ENCODE results near the gene EFNA3. TPM values are rescaled to one million over a fixed set of nuclear protein-coding genes. Genes with fewer than 3 reads are reported as not detected.

EFNA3 gene
- total RNA-seq, 1 experiment from 2014 or later: 15.7 TPM

- H2AFZ ChIP-seq (ENCODE audit: low read length): no peak overlapping the region
- no peaks in the 10 kb centered on the region for H3K9me3 ChIP-seq (ENCODE audit: low read length)
- no peaks in the 10 kb centered on the region for H3K79me2 ChIP-seq (ENCODE audit: low read length)
- no peaks in the 10 kb centered on the region for H3K36me3 ChIP-seq (ENCODE audit: insufficient read depth, low read length)
- H3K27ac ChIP-seq (ENCODE audit: low read length): no peak overlapping the region
- H3K4me3 ChIP-seq (ENCODE audit: low read length): no peak overlapping the region
- no peak overlapping the region for H3K9ac ChIP-seq (ENCODE audit: low read length)
- peaks cover 21% of the 10 kb centered on the region for H3K4me1 ChIP-seq (ENCODE audit: low read length)
- H3K9me2 ChIP-seq (replicated peaks; ENCODE audit: insufficient read depth, low read length): no peaks in the 10 kb centered on the region
- H3K4me2 ChIP-seq (ENCODE audit: low read depth, low read length, poor library complexity, severe bottlenecking): no peak overlapping the region
- H4K20me1 ChIP-seq (ENCODE audit: insufficient read depth, low read depth, low read length): no peaks in the 10 kb centered on the region
- DNase-seq: no peak
- no peaks in the 10 kb centered on the region for H3K27me3 ChIP-seq (ENCODE audit: low read length)
Observed at GRCh38 chr1:155124503-155125463, 46.1 kb downstream of the EFNA3 start.

GRCh38 chr1:155125511-155125945 lies 46.9 kb downstream of the EFNA3 start:
- no peaks in the 10 kb centered on the region for H3K79me2 ChIP-seq (ENCODE audit: low read length)
- H3K9ac ChIP-seq (ENCODE audit: low read length): no peak overlapping the region

GRCh38 chr1:155125946-155126555 lies 47.4 kb downstream of the EFNA3 start:
- no peaks in the 10 kb centered on the region for H3K27me3 ChIP-seq (ENCODE audit: low read length)
- H3K4me1 ChIP-seq (ENCODE audit: low read length): peaks cover 21% of the 10 kb centered on the region
- no peaks in the 10 kb centered on the region for H3K9me3 ChIP-seq (ENCODE audit: low read length)
- H3K4me3 ChIP-seq (ENCODE audit: low read length): no peak overlapping the region
- no peak overlapping the region for H2AFZ ChIP-seq (ENCODE audit: low read length)
- H3K27ac ChIP-seq (ENCODE audit: low read length): no peak overlapping the region
- DNase-seq: no peak
- H3K9me2 ChIP-seq (replicated peaks; ENCODE audit: insufficient read depth, low read length): no peaks in the 10 kb centered on the region
- no peak overlapping the region for H3K4me2 ChIP-seq (ENCODE audit: low read depth, low read length, poor library complexity, severe bottlenecking)
- H4K20me1 ChIP-seq (ENCODE audit: insufficient read depth, low read depth, low read length): no peaks in the 10 kb centered on the region
- no peak overlapping the region for H3K9ac ChIP-seq (ENCODE audit: low read length)
- no peaks in the 10 kb centered on the region for H3K79me2 ChIP-seq (ENCODE audit: low read length)
- no peaks in the 10 kb centered on the region for H3K36me3 ChIP-seq (ENCODE audit: insufficient read depth, low read length)

More at GRCh38 chr1:155125511-155125945, 46.9 kb downstream of the EFNA3 start:
- no peak overlapping the region for H3K4me3 ChIP-seq (ENCODE audit: low read length)
- H4K20me1 ChIP-seq (ENCODE audit: insufficient read depth, low read depth, low read length): no peaks in the 10 kb centered on the region
- no peaks in the 10 kb centered on the region for H3K27me3 ChIP-seq (ENCODE audit: low read length)
- DNase-seq: no peak
- H3K4me1 ChIP-seq (ENCODE audit: low read length): peaks cover 21% of the 10 kb centered on the region
- H3K36me3 ChIP-seq (ENCODE audit: insufficient read depth, low read length): no peaks in the 10 kb centered on the region
- H3K9me2 ChIP-seq (replicated peaks; ENCODE audit: insufficient read depth, low read length): no peaks in the 10 kb centered on the region
- no peak overlapping the region for H3K27ac ChIP-seq (ENCODE audit: low read length)
- H3K9me3 ChIP-seq (ENCODE audit: low read length): no peaks in the 10 kb centered on the region
- no peak overlapping the region for H3K4me2 ChIP-seq (ENCODE audit: low read depth, low read length, poor library complexity, severe bottlenecking)
- no peak overlapping the region for H2AFZ ChIP-seq (ENCODE audit: low read length)

DNA sequence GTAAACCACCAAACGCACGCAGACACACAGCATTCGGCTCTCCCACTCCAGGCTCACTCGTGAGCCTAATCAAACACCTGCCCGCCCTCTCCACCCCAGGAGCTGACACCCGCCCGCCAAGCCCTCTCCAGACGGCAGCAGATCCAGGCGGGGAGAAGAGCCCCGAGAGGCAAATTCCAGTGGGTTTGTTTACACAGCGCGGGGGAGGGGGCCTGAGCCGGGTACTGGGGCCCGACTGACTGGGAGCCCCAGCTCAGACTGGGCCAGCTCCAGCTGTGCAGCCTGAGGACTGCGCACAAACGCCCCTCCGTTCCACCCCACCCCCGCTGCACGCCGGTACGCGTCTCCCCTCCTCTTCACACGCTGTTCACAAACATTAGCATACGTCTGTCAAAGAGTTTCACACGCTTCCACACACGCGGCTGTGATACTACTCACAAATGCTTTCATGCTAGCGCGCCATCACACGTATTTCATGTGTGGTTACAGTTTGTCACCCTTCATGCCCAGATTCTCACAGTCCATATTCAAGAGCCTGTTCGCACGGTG lies 48.0 kb downstream of the EFNA3 start:
- peak; percentile 55 for DNase-seq
- H4K20me1 ChIP-seq (ENCODE audit: insufficient read depth, low read depth, low read length): no peaks in the 10 kb centered on the region
- peaks cover 21% of the 10 kb centered on the region for H3K4me1 ChIP-seq (ENCODE audit: low read length)
- H3K4me3 ChIP-seq (ENCODE audit: low read length): peak overlapping the region; percentile 37; the same call in 1 of the 2 replicates
- no peaks in the 10 kb centered on the region for H3K9me2 ChIP-seq (replicated peaks; ENCODE audit: insufficient read depth, low read length)
- H3K4me2 ChIP-seq (ENCODE audit: low read depth, low read length, poor library complexity, severe bottlenecking): peak overlapping the region; percentile 62
- no peaks in the 10 kb centered on the region for H3K36me3 ChIP-seq (ENCODE audit: insufficient read depth, low read length)
- 0 out of 2 replicates have a peak overlapping the region, but pooled peaks have one; percentile 10 for H3K9ac ChIP-seq (ENCODE audit: low read length)
- peak overlapping the region; percentile 49; the same call in 1 of the 2 replicates for H2AFZ ChIP-seq (ENCODE audit: low read length)
- no peaks in the 10 kb centered on the region for H3K9me3 ChIP-seq (ENCODE audit: low read length)
- H3K27ac ChIP-seq (ENCODE audit: low read length): no peak overlapping the region
- H3K27me3 ChIP-seq (ENCODE audit: low read length): no peaks in the 10 kb centered on the region
- H3K79me2 ChIP-seq (ENCODE audit: low read length): no peaks in the 10 kb centered on the region

DNA sequence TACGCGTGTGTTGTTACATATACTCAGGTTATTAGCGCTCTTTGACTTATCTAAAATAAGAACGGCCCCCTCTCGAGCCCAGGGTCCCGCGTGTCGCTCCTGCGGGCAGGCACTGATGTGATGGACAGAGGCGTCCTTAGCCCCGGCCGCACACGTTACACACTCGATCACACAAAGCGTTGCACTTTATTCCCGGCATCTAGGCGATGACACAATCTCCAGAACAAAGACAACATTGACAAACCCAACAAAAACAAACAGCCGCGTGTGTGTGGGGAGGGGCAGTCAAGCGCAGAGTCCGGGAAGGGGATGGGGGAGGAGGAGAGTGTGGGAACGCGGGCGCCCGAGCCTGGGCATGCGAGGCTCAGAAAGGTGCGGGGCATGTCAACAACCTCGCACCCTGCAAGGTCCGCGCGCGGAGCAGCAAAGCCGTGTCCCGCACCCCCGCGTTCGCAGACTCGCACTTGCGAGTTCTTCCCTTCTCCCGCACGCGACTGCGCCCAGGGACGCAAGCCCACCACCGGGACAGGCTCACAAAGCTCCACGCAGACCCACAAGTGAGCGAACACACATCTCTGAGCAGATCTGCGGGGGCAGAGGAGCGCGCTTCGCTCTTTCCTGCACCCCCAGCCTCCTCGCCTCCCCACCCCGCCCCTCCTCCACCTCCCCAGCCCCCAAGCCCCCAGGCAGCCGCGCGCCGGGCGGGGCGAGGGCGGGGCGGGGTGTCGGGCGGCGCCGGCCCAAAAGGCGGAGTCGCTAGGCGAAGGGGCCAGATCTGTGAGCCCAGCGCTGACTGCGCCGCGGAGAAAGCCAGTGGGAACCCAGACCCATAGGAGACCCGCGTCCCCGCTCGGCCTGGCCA lies 48.7 kb downstream of the EFNA3 start, which contains the start of gene EFNA1:
Gene EFNA1 (plus strand): TSS at position 772 of the 862 bp plus-strand sequence. CDS start 102 bp downstream, outside the sequence.
- Histone ChIP-seq H3K4me1 (ENCODE audit: low read length) (peaks cover 21% of the 10 kb centered on the region), H3K4me3 (ENCODE audit: low read length) (peak within 1 kb of the TSS; percentile 37; the same call in 1 of the 2 replicates), H3K4me2 (ENCODE audit: low read depth, low read length, poor library complexity, severe bottlenecking) (peak within 1 kb of the TSS; percentile 62), H3K9me2 (replicated peaks; ENCODE audit: insufficient read depth, low read length) (no peaks in the 10 kb centered on the region), H3K36me3 (ENCODE audit: insufficient read depth, low read length) (no peaks in the 10 kb centered on the region), H3K27ac (ENCODE audit: low read length) (no peak within 1 kb of the TSS), H4K20me1 (ENCODE audit: insufficient read depth, low read depth, low read length) (no peaks in the 10 kb centered on the region), H3K9me3 (ENCODE audit: low read length) (no peaks in the 10 kb centered on the region), H3K27me3 (ENCODE audit: low read length) (no peaks in the 10 kb centered on the region), H3K79me2 (ENCODE audit: low read length) (no peaks in the 10 kb centered on the region), H3K9ac (ENCODE audit: low read length) (peak within 1 kb of the TSS; percentile 32; the same call in 1 of the 2 replicates), H2AFZ (ENCODE audit: low read length) (peak within 1 kb of the TSS; percentile 49; the same call in 1 of the 2 replicates)
- DNase-seq: no peak

DNA sequence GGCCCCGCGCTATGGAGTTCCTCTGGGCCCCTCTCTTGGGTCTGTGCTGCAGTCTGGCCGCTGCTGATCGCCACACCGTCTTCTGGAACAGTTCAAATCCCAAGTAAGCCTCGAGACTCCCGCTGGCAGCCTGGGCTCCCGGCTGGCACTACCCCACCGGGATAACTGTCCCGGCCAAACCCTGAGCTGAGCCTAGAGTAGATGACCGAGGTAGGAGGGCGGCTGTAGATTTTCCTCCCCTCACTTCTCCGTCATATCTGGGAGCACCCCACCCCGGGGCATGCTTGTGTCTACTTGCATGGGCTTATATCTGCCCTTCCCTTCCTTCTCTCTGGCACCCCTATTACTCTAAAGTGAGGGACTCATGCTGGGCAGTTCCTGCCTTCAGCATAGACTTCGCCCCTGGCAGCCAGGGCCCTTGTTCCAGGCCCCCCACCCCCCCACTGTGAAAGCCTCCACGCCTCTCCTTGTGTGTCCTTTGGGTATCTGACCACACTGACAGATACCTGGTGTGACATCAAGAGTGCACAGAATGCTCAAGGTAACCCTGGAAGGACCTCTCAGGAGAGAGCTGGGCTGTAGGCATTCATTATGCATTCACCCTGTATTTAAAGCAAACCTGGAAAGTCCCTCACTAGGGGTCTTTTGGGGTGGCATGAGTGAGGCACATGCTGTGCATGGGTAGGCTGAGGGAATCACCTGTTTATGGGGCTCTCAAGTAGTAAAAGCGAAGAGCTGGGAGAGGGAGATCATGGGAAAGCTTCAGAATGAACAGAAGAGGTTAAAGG lies 49.5 kb downstream of the EFNA3 start:
- DNase-seq: no peak
- Histone ChIP-seq H2AFZ (ENCODE audit: low read length) (no peak overlapping the region), H4K20me1 (ENCODE audit: insufficient read depth, low read depth, low read length) (no peaks in the 10 kb centered on the region), H3K4me3 (ENCODE audit: low read length) (peak overlapping the region; percentile 37; the same call in 1 of the 2 replicates), H3K9ac (ENCODE audit: low read length) (peak overlapping the region; percentile 32; the same call in 1 of the 2 replicates), H3K9me2 (replicated peaks; ENCODE audit: insufficient read depth, low read length) (no peaks in the 10 kb centered on the region), H3K27ac (ENCODE audit: low read length) (no peak overlapping the region), H3K4me2 (ENCODE audit: low read depth, low read length, poor library complexity, severe bottlenecking) (peak overlapping the region; percentile 62), H3K27me3 (ENCODE audit: low read length) (no peaks in the 10 kb centered on the region), H3K9me3 (ENCODE audit: low read length) (no peaks in the 10 kb centered on the region), H3K79me2 (ENCODE audit: low read length) (no peaks in the 10 kb centered on the region), H3K36me3 (ENCODE audit: insufficient read depth, low read length) (no peaks in the 10 kb centered on the region), H3K4me1 (ENCODE audit: low read length) (peaks cover 21% of the 10 kb centered on the region)

All from Karpas-422 (cell line).